ENCODE measurements around the gene IFT80.
A peak's percentile ranks its signal among the peaks of the same experiment; 100 is the strongest.
"Not testable (repeated sequence)": the region's sequence is repeated elsewhere in the genome, so short reads cannot be mapped to it uniquely, and the experiment has no call there.

IFT80 gene

DNA sequence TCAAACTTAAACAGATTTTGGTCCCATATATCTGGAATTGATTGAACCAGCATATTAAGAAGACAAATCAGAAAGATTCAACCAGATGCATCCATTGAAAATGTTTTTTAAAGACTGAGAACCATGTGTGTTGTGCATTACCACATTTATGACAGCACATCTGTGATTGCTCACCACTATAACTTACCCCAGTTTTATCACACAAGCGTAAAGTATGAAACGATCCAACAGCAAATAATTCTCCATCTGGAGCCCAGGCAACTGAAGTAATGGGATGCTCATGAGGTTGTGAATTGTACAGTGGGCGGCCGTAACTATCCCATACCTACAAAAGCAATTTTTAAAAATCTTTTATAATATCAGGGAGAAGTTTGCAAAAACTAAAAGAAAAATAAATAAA, 43.2 kb downstream of the IFT80 start:
- no peak for DNase-seq

GRCh38 chr3:160346511-160346910, 52.5 kb downstream of the IFT80 start:
- no peak for DNase-seq

DNA sequence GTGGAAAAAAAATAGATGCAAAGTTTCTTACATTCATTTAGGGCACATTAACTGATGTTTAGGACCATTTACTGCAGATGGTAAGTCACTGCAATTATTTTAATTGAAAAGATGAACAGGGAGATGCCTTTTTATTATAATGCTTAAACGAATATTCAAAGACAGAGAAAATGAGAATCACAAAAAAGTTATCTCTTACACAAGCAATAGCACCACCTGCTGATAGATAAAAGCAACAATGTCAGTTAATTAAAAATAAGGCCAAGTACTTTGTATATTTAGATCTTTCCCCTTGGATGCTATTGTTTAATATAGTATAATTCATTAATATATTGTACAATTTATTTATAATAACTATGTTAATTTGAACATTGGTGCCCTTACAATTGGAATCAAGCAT, 55.9 kb downstream of the IFT80 start:
- DNase-seq: peak; percentile 17

- no peak for DNase-seq
Measured at GRCh38 chr3:160340351-160340750, 58.7 kb downstream of the IFT80 start.

DNA sequence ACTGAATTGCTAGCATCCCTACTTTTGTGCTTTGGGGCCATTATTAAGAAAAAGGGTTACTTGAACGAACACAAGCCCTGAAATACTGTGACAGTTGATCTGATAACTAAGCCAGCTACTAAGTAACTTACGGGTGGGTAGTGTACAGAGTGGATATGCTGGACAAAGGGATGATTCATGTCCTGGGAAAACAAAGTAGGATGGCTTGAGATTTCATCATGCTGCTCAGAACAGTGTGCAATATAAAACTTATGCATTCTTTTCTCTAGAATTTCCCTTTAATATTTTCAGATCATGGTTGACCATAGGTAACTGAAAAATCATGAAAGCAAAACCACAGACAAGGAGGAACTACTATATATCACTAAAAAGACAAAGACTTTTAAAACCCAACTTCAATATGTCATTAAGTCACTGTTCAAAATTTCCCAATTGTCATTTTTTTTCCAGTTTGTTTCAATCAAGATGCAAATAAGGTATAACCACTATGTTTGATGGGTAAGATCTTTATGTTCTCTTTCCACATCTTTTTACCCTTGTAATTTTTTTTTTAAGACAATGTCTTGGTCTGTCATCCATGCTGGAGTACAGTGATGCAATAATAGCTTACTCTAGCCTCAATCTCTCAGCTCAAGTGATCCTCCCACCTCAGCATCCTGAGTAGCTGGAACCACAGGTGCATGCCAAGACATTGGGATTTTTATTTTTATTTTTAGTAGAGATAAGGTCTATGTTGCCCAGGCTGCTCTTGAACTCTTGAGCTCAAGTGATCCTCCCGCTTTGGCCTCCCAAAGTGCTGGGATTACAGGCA, 67.7 kb downstream of the IFT80 start:
- DNase-seq: no peak

- DNase-seq: no peak
Measured at GRCh38 chr3:160330690-160331089, 68.3 kb downstream of the IFT80 start.

DNA sequence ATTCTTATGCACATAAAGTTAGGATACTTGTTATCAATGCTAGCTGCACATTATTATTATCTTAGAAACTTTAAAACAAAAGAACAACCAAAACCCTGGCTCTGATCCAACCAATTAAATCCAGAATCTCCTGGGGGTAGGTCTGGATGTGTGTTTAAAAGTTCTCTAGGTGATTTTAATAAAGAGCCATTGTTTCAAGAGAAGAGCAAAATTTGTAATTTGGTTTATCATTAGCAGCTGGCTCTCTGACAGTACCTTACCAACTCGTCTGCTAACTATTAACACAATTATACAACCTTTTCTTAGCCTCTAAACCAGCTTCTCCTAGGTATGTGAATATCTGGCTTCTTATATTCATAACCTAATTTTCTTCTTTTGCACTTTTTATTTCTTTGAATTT, 68.9 kb downstream of the IFT80 start:
- no peak for DNase-seq

DNA sequence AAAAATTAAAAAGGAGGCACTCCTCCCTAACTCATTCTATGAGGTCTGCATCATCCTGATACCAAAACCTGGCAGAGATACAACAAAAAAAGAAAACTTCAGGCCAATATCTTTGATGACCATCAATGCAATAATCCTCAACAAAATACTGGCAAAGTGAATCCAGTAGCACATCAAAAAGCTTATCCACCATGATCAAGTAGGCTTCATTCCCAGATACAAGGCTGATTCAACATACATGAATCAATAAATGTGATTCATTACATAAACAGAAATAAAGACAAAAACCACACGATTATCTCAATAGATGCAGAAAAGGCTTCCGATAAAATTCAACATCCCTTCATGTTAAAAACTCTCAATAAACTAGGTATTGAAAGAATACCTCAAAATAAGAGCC, 72.7 kb downstream of the IFT80 start:
- DNase-seq: not testable (repeated sequence)

- DNase-seq: not testable (repeated sequence)
Measured at GRCh38 chr3:160321821-160322220, 77.2 kb downstream of the IFT80 start.

- no peak for DNase-seq
Measured at GRCh38 chr3:160319322-160319721, 79.7 kb downstream of the IFT80 start.

DNA sequence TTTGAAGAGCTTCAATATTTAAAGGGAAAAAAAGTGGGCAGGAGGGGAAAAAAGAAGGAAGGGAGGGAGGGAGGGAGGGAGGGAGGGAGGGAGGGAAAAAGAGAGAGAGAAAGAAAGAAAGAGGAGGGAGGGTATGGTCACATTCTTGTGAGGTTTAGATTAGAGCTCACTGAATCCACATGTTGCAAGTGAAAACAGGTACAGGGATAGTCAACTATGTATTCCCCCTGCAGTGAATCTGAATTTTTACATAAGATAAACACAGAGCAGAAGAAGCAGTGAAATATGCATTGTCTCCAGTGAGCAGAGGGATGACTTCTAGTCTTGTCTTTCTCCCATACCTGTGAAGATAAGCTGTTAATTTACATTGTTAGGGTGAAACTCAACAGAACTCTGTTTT, 84.0 kb downstream of the IFT80 start:
- no peak for DNase-seq

DNA sequence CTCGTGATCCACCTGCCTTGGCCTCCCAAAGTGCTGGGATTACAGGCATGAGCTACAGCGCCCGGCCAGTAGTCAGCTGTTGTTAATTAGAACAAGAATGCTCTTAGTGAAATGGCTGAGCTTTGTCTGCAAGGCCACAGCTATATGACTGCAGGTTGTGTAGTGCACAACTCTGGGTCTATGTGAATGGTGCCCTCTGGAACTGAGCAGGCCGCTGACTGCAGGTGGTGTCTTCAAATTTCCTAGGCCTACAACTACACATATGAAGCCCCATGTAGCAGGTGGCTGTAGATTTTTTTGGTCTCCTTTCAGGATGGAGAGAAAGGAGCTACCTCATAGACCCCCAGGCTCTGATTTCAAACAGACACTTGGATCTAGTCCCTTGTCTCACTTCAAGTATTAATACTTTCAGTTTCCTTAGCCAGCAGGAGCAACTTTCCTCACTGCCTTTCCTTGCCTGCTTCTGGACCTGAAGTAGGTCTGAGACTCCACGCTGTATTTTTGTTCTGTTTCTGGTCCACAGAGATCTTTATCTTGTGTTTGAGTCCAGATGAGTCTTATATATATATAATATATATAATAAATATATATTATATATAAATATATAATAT, 86.9 kb downstream of the IFT80 start:
- no peak for DNase-seq

- DNase-seq: no peak
Measured at GRCh38 chr3:160302806-160303205, 96.2 kb downstream of the IFT80 start.

DNA sequence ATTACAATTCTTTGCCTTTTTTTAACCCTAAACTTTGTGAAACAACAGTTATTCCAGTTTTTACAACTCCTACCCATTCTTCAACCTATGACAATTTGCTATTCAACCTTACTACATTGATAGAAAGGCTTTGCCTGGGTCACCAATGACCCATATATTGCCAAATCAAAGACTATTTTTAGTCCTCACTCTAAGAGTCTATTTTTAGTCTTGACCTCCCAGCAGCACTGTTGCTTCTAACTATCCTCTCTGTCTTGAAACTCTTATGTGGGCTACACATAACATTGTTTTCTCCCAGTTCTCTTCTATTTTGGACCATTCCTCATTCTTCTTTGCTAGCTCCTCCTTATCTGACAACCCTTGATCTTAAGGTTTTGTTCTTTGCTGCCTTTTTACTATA, 102.4 kb downstream of the IFT80 start:
- DNase-seq: no peak

DNA sequence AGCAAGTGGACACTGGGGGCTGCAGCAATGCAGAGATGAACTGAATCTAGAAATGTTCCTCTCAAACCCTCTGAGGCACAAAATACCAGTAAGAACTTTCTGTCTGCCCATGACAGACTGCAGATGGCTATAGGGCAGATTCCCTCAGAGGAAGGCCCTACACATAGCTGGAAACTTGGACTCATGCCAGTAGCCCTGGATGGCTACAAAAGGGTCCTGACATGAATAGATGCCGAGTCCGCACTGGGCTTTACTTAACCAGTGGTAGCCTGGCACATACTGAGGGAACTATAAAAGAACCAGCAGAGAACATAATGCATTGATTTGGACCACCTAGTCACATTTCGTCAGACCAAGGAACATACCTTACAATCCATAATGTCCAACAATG, 107.1 kb downstream of the IFT80 start:
- DNase-seq: no peak

DNA sequence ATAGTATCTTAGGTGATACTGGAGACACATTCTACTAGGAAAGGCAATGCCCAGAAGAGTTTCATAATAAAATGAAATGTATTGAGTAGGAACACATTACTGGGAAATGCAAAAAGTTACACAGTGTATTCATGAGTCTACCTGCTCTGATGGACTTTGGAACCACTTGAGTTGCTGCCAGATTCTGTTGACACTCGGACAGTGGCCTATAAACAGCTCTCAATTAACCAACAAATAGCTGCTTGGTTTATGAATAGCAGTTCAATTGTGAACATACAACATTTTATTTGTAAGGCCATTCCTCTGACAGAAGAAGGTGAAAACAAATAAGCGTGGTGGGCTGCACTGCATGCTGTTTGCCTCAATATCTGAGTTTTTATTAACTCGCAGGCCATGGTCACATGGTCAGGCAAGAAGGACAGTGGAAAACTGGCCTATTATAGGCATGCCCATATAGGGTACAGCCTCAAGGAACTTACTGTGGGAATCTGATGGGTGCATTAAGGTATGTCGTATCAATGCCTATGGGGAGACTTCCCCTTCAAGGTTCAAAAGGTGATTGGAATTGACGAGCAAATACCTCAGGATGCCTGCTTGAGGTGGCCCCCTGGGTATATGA, 107.6 kb downstream of the IFT80 start:
- no peak for DNase-seq

- DNase-seq: no peak
Measured at GRCh38 chr3:160287666-160288065, 111.4 kb downstream of the IFT80 start.

DNA sequence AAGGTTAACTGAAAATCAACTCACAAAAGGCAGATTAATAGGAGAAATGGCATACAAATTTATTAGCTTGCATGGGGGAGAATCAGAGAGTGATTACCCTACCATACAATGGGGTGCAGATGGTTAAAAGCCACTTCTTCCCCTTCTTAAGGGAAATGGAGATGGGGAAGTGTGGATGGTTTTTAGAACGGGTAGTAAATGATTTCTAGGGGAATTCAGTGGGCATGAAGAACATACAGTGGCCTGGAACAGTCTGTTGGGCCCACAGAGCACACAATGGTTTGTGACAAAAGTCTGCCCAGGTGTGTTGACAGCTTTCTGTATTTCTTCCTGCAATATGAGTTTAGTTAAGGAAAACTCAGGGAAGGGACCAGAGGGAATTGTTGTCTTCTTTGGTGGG, 112.8 kb downstream of the IFT80 start:
- no peak for DNase-seq

- no peak for DNase-seq
Measured at GRCh38 chr3:160280836-160281235, 118.2 kb downstream of the IFT80 start.

DNA sequence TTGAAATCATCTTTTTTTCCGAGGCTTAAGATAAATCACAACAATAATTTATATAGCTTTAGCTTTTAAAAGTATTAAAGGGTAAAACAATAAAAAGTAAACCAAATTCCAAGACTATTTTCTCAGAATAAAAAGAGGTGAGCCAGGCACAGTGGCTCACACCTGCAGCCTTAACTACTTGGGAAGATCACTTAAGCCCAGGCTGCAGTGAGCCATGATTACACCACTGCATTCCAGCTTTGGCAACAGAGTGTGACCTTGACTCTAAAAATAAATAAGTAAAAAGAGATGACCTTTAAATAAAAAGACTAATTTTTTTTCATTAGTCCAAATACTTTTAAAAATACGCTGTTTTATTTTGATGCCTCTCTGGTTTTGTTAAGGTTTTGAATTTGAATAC, 119.4 kb downstream of the IFT80 start:
- no peak for DNase-seq

GRCh38 chr3:160278210-160278609, 120.8 kb downstream of the IFT80 start:
- DNase-seq: peak; percentile 9

DNA sequence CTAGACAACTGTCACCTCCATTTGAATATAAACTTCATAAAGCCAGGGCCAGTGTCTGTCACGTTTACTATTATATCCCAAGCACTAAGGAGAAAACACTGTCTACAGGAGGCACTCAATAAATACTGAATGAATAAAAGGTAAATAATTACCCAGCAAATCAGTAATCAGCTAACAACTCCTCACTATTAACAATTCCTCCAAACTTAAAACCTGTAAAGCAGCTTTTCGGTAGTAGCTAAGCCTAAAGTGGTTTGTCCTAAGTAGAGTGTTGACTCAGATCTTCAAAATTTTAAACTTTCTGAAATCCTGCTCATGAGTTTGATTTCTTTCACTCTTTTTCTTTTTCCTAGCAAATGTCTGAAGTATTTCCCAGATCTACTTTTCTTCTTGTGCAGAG, 133.9 kb downstream of the IFT80 start:
- no peak for DNase-seq

DNA sequence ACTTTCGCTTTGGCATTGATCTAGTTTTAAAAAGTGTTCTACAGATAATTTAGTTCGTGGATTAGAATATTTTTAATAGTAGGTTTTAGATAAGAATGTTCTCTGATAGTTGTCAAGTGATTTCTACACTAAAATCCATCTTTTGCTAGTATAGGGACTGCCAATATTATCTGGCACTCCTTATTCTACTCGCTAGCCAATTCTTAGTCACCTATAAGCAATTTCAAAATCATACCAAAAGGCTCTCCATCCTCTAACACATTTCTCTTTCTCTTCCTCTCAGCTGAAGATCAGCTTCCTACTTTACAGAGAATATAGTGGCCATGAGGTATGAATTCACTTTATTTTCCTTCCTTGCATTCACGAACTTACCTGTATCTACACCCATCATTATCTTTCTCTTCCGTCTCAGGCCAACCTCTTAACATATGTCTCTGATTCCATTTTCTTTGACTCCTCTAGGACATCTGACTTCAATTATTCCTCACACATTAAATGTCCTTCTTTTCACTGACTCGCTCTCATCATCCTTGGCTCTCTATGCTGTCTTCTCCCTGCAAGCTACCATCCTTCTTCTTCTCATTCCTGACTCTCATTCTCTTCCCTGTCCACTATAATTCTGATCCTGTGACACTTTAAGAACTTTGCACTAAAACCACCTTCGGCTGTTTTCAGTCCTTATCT, 138.3 kb downstream of the IFT80 start:
- DNase-seq: no peak

- DNase-seq: no peak
Measured at GRCh38 chr3:160259589-160259988, 139.4 kb downstream of the IFT80 start.

Data from NCI-H1436 (cell line).